ENCODE measurements around the gene CIRBP.

DNA sequence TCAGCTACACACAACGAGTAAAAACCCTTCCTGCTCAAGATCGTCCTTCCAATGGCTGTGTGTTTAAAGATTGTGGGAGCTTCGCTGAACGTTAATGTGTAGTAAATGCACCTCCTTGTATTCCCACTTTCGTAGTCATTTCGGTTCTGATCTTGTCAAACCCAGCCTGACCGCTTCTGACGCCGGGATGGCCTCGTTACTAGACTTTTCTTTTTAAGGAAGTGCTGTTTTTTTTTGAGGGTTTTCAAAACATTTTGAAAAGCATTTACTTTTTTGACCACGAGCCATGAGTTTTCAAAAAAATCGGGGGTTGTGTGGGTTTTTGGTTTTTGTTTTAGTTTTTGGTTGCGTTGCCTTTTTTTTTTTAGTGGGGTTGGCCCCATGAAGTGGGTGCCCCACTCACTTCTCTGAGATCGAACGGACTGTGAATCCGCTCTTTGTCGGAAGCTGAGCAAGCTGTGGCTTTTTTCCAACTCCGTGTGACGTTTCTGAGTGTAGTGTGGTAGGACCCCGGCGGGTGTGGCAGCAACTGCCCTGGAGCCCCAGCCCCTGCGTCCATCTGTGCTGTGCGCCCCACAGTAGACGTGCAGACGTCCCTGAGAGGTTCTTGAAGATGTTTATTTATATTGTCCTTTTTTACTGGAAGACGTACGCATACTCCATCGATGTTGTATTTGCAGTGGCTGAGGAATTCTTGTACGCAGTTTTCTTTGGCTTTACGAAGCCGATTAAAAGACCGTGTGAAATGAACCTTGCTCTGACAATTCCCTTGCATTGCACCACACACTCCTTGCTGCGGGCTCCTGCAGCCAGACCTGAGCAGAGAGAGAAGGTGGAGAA is 3.5 kb downstream of the CIRBP start:
- no peak for TF ChIP-seq CTCF (conservative IDR thresholded peaks at IDR 0.05; ENCODE audit: low read depth, low read length)
- TF ChIP-seq EZH2 (IDR thresholded peaks at IDR 0.05; ENCODE audit: borderline replicate concordance, low read depth, low read length, poor library complexity, severe bottlenecking): no peak

Measured in A673 (cell line).